ENCODE measurements around the gene RASSF3.

RASSF3 gene

GRCh38 chr12:64610079-64610659, at the start of gene RASSF3:
RASSF3 (plus strand) TSS chr12:64610495; CDS start chr12:64610633, 138 bp downstream.
- Mint-ChIP-seq H3K27ac (peak within 1 kb of the TSS; percentile 81 to 95 (median 91)), H3K9me3 (no peaks in the 10 kb centered on the region), H3K27me3 (ENCODE audit: low read depth) (peaks cover 7% of the 10 kb centered on the region), H3K4me1 (peaks cover 20% of the 10 kb centered on the region), H3K4me3 (peak within 1 kb of the TSS; percentile 87 to 96 (median 95)), H3K36me3 (ENCODE audit: low read depth) (peaks cover 11% of the 10 kb centered on the region)
- TF ChIP-seq CTCF (IDR thresholded peaks at IDR 0.05; ENCODE audit: unreplicated experiment in 3 of 3): no peak

- Mint-ChIP-seq H3K4me1 (peaks cover 34% of the 10 kb centered on the region), H3K27me3 (ENCODE audit: low read depth) (peaks cover 15% of the 10 kb centered on the region), H3K9me3 (no peaks in the 10 kb centered on the region), H3K4me3 (no peak overlapping the region), H3K27ac (peak overlapping the region; percentile 45 to 68 (median 68)), H3K36me3 (ENCODE audit: low read depth) (no peaks in the 10 kb centered on the region)
- TF ChIP-seq CTCF (IDR thresholded peaks at IDR 0.05; ENCODE audit: unreplicated experiment in 3 of 3): no peak
These were observed 48.8 kb upstream of the RASSF3 start for GRCh38 chr12:64561302-64562136.

- TF ChIP-seq CTCF (IDR thresholded peaks at IDR 0.05; ENCODE audit: unreplicated experiment in 3 of 3): no peak
- H3K9me3 Mint-ChIP-seq: no peaks in the 10 kb centered on the region
- H3K27ac Mint-ChIP-seq: peak overlapping the region in 2 of 3 experiments; percentile 20 to 76
- H3K27me3 Mint-ChIP-seq (ENCODE audit: low read depth): peaks cover under 1% of the 10 kb centered on the region
- H3K4me3 Mint-ChIP-seq: no peak overlapping the region
- no peaks in the 10 kb centered on the region for H3K36me3 Mint-ChIP-seq (ENCODE audit: low read depth)
- H3K4me1 Mint-ChIP-seq: peaks cover 61% of the 10 kb centered on the region
These were observed 44.2 kb upstream of the RASSF3 start for GRCh38 chr12:64566122-64566521.

GRCh38 chr12:64566831-64567517, 43.3 kb upstream of the RASSF3 start:
- Mint-ChIP-seq H3K36me3 (ENCODE audit: low read depth) (no peaks in the 10 kb centered on the region), H3K4me3 (peak overlapping the region in 1 of 3 experiments; percentile 29)

GRCh38 chr12:64567570-64567969, 42.7 kb upstream of the RASSF3 start:
- Mint-ChIP-seq H3K27ac (peak overlapping the region; percentile 54 to 81 (median 76)), H3K4me1 (peaks cover 64% of the 10 kb centered on the region), H3K9me3 (no peaks in the 10 kb centered on the region), H3K27me3 (ENCODE audit: low read depth) (no peaks in the 10 kb centered on the region), H3K36me3 (ENCODE audit: low read depth) (no peaks in the 10 kb centered on the region), H3K4me3 (peak overlapping the region in 1 of 3 experiments; percentile 29)
- TF ChIP-seq CTCF (IDR thresholded peaks at IDR 0.05; ENCODE audit: unreplicated experiment in 3 of 3): no peak

More at GRCh38 chr12:64566831-64567517, 43.3 kb upstream of the RASSF3 start:
- no peak for TF ChIP-seq CTCF (IDR thresholded peaks at IDR 0.05; ENCODE audit: unreplicated experiment in 3 of 3)
- Mint-ChIP-seq H3K4me1 (peaks cover 64% of the 10 kb centered on the region), H3K27me3 (ENCODE audit: low read depth) (no peaks in the 10 kb centered on the region), H3K27ac (peak overlapping the region; percentile 54 to 81 (median 76)), H3K9me3 (no peaks in the 10 kb centered on the region)
